MM.1S (cell line): Measurements from ENCODE around the gene NXT2.

Source experiments
- CTCF ChIP-seq: fragments of 300-600 bp; sonication (generic); IDR thresholded peaks from 2 replicates; pipeline ENCODE4 v1.5.1; 2016; ENCODE audit warnings: antibody characterized with exemption, low read length, mixed read lengths
- EZH2 ChIP-seq: fragments of 300-600 bp; sonication (generic); optimal IDR thresholded peaks from 2 replicates; pipeline ENCODE3; 2017; ENCODE audit warnings: low read depth, mild to moderate bottlenecking, antibody characterized with exemption, low read length, mixed read lengths
- EZH2phosphoT487 ChIP-seq: fragments of 300-600 bp; sonication (generic); IDR thresholded peaks from 2 replicates; pipeline ENCODE4 v1.6.1; 2018; ENCODE audit warnings: antibody characterized with exemption, low read length

- no peak for TF ChIP-seq EZH2phosphoT487
- TF ChIP-seq CTCF, result no peak
- TF ChIP-seq EZH2, result no peak
Observed at GRCh38 chrX:109553862-109554261, 17.2 kb downstream of the NXT2 start.
